GM18505 (cell line): ENCODE measurements around the gene BRME1.
"Not testable (repeated sequence)": the region's sequence is repeated elsewhere in the genome, so short reads cannot be mapped to it uniquely, and the experiment has no call there.

Experiments
- ATAC-seq: cut with Tn5 transposase; IDR thresholded peaks from one replicate; pipeline ENCODE4 v1.9.1; 2021; ENCODE audit not compliant: unreplicated experiment
- POLR2A ChIP-seq: IDR thresholded peaks from 4 replicates; pipeline ENCODE4 v1.6.1; 2011; ENCODE audit warnings: borderline replicate concordance; ENCODE audit not compliant: insufficient read depth, insufficient read length; ENCODE audit errors: extremely low read depth

BRME1 gene

GRCh38 chr19:13861714-13862531, 44.0 kb downstream of the BRME1 start:
- TF ChIP-seq POLR2A = peak; percentile 80
- ATAC-seq = peak; percentile 70

DNA sequence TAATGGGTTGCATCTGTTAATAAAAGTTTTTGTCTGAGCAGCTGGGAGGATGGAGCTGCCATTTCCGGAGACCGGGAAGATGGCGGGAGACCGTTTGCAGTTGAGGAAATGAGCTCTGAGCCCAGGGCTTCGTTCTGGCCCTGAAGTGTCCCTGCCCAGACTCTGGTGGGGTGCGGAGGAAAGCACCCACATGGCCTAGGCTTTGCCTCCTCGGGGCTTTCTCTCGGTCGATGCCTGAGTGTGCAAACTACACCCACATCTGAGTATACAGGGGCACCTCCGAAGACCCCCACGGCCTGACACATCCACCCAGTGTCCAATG, 44.6 kb downstream of the BRME1 start:
- no peak for TF ChIP-seq POLR2A
- peak; percentile 21 for ATAC-seq

GRCh38 chr19:13860679-13861391, 45.1 kb downstream of the BRME1 start:
- no peak for ATAC-seq
- TF ChIP-seq POLR2A = no peak

GRCh38 chr19:13859361-13859880, 46.5 kb downstream of the BRME1 start:
- no peak for ATAC-seq
- no peak for TF ChIP-seq POLR2A

DNA sequence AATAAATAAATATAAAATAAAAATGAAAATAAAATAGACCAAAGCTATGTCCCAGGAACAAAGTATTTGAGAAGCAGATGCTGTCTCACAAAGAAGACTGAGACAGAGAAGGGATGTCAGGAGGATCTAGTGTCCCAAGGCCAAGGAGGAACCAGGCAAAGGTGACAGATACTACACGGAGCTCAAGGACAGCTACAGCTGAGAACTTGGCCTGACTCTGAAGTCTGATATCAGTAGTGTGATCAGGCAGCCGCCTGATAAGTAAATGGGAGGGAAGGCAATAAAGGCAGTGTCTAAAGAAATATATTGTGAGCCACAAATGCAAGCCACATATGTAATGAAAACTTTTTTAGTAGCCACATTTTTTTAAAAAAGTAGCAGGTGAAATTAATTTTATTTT, 49.4 kb downstream of the BRME1 start:
- no peak for ATAC-seq
- TF ChIP-seq POLR2A = no peak

- ATAC-seq = not testable (repeated sequence)
Measured at GRCh38 chr19:13852171-13852707, 53.7 kb downstream of the BRME1 start.

GRCh38 chr19:13851734-13852114, 54.2 kb downstream of the BRME1 start:
- not testable (repeated sequence) for ATAC-seq

- no peak for TF ChIP-seq POLR2A
- ATAC-seq = no peak
Measured at GRCh38 chr19:13850910-13851733, 54.8 kb downstream of the BRME1 start.

- no peak for ATAC-seq
Measured at GRCh38 chr19:13849991-13850909, 55.7 kb downstream of the BRME1 start.

DNA sequence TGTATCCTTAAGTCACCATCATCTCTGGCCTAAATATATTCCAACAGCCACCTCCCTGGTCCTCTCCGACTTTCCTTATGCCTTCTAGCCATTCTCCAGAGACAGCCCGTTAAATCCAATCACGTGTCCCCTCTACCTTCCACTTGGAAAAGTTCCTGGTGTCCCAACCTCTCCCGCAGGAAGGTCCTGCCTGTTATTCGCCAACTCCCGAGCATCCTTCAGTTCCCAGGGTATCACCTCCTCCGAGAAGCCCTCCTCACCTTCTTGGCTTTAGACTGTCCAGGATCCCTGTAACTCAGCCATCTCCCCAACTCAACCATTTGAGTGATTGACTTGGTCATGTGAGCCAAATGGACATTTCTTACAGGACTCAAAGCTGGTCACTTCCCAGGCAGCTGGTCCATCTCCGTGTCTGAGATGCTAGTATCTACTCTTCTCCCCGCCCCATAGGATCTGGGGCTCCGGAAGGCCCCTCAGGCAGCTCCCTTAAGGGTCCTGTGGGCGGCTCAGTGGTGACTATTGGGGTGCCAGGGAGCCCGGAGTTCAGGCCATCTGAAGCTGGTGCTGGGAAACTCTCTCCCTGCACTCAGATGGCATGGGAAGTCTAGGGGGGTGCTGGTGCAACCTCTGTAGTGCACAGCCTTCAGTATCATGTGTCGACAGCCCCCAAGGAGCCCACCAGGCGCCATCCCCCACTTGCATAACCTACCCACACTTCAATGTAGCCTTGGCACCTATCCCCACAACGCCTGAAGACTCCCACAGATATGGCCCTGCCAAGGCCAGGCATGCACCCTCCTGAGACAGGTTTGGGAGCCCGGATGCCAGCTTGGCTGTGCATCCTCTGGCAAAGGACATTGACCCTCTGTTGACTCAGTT, 56.9 kb downstream of the BRME1 start:
- no peak for TF ChIP-seq POLR2A
- ATAC-seq = no peak

More at GRCh38 chr19:13849991-13850909, 55.7 kb downstream of the BRME1 start:
- no peak for TF ChIP-seq POLR2A

DNA sequence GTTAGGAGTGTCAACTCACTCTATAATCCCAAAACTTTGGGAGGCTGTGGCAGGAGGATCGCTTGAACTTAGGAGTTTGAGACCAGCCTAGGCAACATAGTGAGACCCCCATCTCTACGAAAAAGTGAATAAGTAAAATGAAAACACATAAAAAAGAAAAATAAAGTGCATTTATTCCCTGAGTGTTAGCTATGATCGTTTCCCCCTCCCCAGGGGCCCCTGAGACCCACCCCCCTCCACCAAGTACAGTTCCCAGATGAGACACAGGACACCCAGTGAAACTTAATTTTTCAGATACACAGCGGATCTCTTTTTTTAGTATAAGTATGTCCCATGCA, 57.6 kb downstream of the BRME1 start:
- TF ChIP-seq POLR2A = no peak
- no peak for ATAC-seq
